ENCODE measurements around the gene CCSER1. TPM values are rescaled to one million over a fixed set of nuclear protein-coding genes. Genes with fewer than 3 reads are reported as not detected.

CCSER1 gene
- total RNA-seq, 1 experiment from 2014 or later: 0.63 TPM

- Mint-ChIP-seq H3K36me3 (ENCODE audit: insufficient read depth, unreplicated experiment) (no peaks in the 10 kb centered on the region), H3K4me3 (ENCODE audit: unreplicated experiment) (no peak overlapping the region), H3K27me3 (ENCODE audit: insufficient read depth, unreplicated experiment) (no peaks in the 10 kb centered on the region), H3K9me3 (ENCODE audit: unreplicated experiment) (no peaks in the 10 kb centered on the region), H3K4me1 (ENCODE audit: insufficient read depth, unreplicated experiment) (no peaks in the 10 kb centered on the region), H3K27ac (ENCODE audit: low read depth, unreplicated experiment) (no peak overlapping the region)
- intact Hi-C loops (cut with micrococcal nuclease): no loop called here
- CTCF ChIA-PET: no interaction called here
- POLR2A ChIA-PET: no interaction called here
- no TSS peak for BruUV-seq (replicated peaks)
- TF ChIP-seq CTCF (IDR thresholded peaks at IDR 0.05; ENCODE audit: unreplicated experiment): no peak
- DNase-seq (ENCODE audit: unreplicated experiment): no peak
Observed at GRCh38 chr4:91596718-91597117, 1469.5 kb downstream of the CCSER1 start.

- POLR2A ChIA-PET: no interaction called here
- no TSS peak for BruUV-seq (replicated peaks)
- Mint-ChIP-seq H3K27ac (ENCODE audit: low read depth, unreplicated experiment) (no peak overlapping the region), H3K27me3 (ENCODE audit: insufficient read depth, unreplicated experiment) (no peaks in the 10 kb centered on the region), H3K4me1 (ENCODE audit: insufficient read depth, unreplicated experiment) (no peaks in the 10 kb centered on the region), H3K9me3 (ENCODE audit: unreplicated experiment) (no peaks in the 10 kb centered on the region), H3K36me3 (ENCODE audit: insufficient read depth, unreplicated experiment) (no peaks in the 10 kb centered on the region), H3K4me3 (ENCODE audit: unreplicated experiment) (no peak overlapping the region)
- no peak for TF ChIP-seq CTCF (IDR thresholded peaks at IDR 0.05; ENCODE audit: unreplicated experiment)
- CTCF ChIA-PET: interaction anchor here (0.6 kb wide), 1 partner anchor 1648 kb away, joined by 3 read pairs; no protein-coding TSS in a partner anchor
- DNase-seq (ENCODE audit: unreplicated experiment): no peak
- intact Hi-C loops (cut with micrococcal nuclease): no loop called here
Observed at GRCh38 chr4:91598696-91599095, 1471.5 kb downstream of the CCSER1 start.

- CTCF ChIA-PET: interaction anchor here (0.7 kb wide), 1 partner anchor 86 kb away, joined by 3 read pairs; no protein-coding TSS in a partner anchor
- BruUV-seq (replicated peaks): no TSS peak
Observed at GRCh38 chr4:91600301-91600700, 1473.1 kb downstream of the CCSER1 start.

GRCh38 chr4:91601401-91601800, 1474.2 kb downstream of the CCSER1 start:
- Mint-ChIP-seq H3K9me3 (ENCODE audit: unreplicated experiment) (no peaks in the 10 kb centered on the region), H3K36me3 (ENCODE audit: insufficient read depth, unreplicated experiment) (no peaks in the 10 kb centered on the region), H3K27me3 (ENCODE audit: insufficient read depth, unreplicated experiment) (no peaks in the 10 kb centered on the region), H3K4me1 (ENCODE audit: insufficient read depth, unreplicated experiment) (no peaks in the 10 kb centered on the region), H3K27ac (ENCODE audit: low read depth, unreplicated experiment) (no peak overlapping the region), H3K4me3 (ENCODE audit: unreplicated experiment) (no peak overlapping the region)
- ChIA-PET CTCF (no interaction called here), POLR2A (interaction anchor here (0.6 kb wide), 2 partner anchors 8 to 434 kb away, joined by 3 to 4 read pairs; no protein-coding TSS in a partner anchor)
- DNase-seq (ENCODE audit: unreplicated experiment): no peak
- no peak for TF ChIP-seq CTCF (IDR thresholded peaks at IDR 0.05; ENCODE audit: unreplicated experiment)
- intact Hi-C loops (cut with micrococcal nuclease): no loop called here
- BruUV-seq (replicated peaks): no TSS peak

More at GRCh38 chr4:91600301-91600700, 1473.1 kb downstream of the CCSER1 start:
- DNase-seq (ENCODE audit: unreplicated experiment): no peak
- POLR2A ChIA-PET: no interaction called here
- no peak for TF ChIP-seq CTCF (IDR thresholded peaks at IDR 0.05; ENCODE audit: unreplicated experiment)
- Mint-ChIP-seq H3K4me1 (ENCODE audit: insufficient read depth, unreplicated experiment) (no peaks in the 10 kb centered on the region), H3K36me3 (ENCODE audit: insufficient read depth, unreplicated experiment) (no peaks in the 10 kb centered on the region), H3K9me3 (ENCODE audit: unreplicated experiment) (no peaks in the 10 kb centered on the region), H3K4me3 (ENCODE audit: unreplicated experiment) (no peak overlapping the region), H3K27ac (ENCODE audit: low read depth, unreplicated experiment) (no peak overlapping the region), H3K27me3 (ENCODE audit: insufficient read depth, unreplicated experiment) (no peaks in the 10 kb centered on the region)
- intact Hi-C loops (cut with micrococcal nuclease): no loop called here

Data from MCF 10A (cell line).